HCT116 (cell line): ENCODE data around the gene PBX3. TPM values are rescaled to one million over a fixed set of nuclear protein-coding genes. Genes with fewer than 3 reads are reported as not detected.

ENCODE experiments used
- ATAC-seq: fragments of 200-7000 bp; cut with Tn5 transposase; 2 replicates; pipeline ENCODE4 v1.9.1; 2020; ENCODE audit warnings: mild to moderate bottlenecking, moderate library complexity
- BruUV-seq: library from RNA; stranded (reverse); fragments of 400-500 nt; replicated peaks from 2 replicates; lab custom pipeline; 2021; lab: Mats Ljungman, UMichigan
- CTCF ChIA-PET: fragments of 300-600 bp; sonication (Branson Sonifier 250); formaldehyde crosslinking; loops from one replicate; lab custom pipeline; 2021; ENCODE audit warnings: antibody characterized with exemption; lab: Charles Lee
- POLR2A ChIA-PET: fragments of 300-600, 350-600 bp; sonication (Branson Sonifier 250); formaldehyde crosslinking; loops from one replicate; lab custom pipeline; 2021; ENCODE audit warnings: antibody characterized with exemption; lab: Charles Lee
- RAD21 ChIA-PET, 2 experiments: fragments of 300-600 bp; sonication (Branson Sonifier 250); formaldehyde crosslinking; loops; one replicate each; lab custom pipeline; 2023; ENCODE audit warnings: low total read pairs in 2 of 2; ENCODE audit not compliant: uncharacterized antibody in 2 of 2, unreplicated experiment in 2 of 2, low non-redundant PET in 1 of 2; lab: Charles Lee
- DNase-seq: peaks from one replicate; pipeline ENCODE4 v3.0.0-alpha.2; 2010; ENCODE audit warnings: low read depth, low spot score
- H2AFZ ChIP-seq: fragments of 200-600 bp; shearing (Covaris generic), sonication (generic); 2 replicates; pipeline ENCODE4 v1.6.1; 2017; ENCODE audit warnings: low read depth, mixed run types, mixed read lengths, antibody characterized with exemption, low read length; ENCODE audit not compliant: poor library complexity, severe bottlenecking
- H3K27ac ChIP-seq: 2 replicates; pipeline ENCODE4 v1.5.1; 2012; ENCODE audit warnings: low read depth, low read length
- H3K27me3 ChIP-seq: fragments of 200-600 bp; sonication (generic); 2 replicates; pipeline ENCODE4 v1.6.1; 2016; ENCODE audit warnings: mixed run types, low read length, mixed read lengths; ENCODE audit not compliant: insufficient read depth
- H3K36me3 ChIP-seq, 2 experiments: fragments of 200-500 bp in 1 of 2; fragments of 200-600 bp in 1 of 2; sonication (Bioruptor generic) in 1 of 2; sonication (generic) in 1 of 2; 2 replicates each; pipeline versions ENCODE4 v1.5.1 to v1.6.1; 2014 to 2016; ENCODE audit warnings: low read length in 2 of 2, inconsistent platforms in 1 of 2, mixed read lengths in 1 of 2, mixed run types in 1 of 2; ENCODE audit not compliant: insufficient read depth in 2 of 2, control insufficient read depth in 1 of 2
- H3K4me1 ChIP-seq, 2 experiments: fragments of 200-600 bp in 1 of 2; sonication (generic) in 1 of 2; 2 replicates each; pipeline versions ENCODE4 v1.5.1 to v1.6.1; 2012 to 2017; ENCODE audit warnings: low read length in 2 of 2, inconsistent platforms in 1 of 2, mild to moderate bottlenecking in 1 of 2, mixed read lengths in 1 of 2, mixed run types in 1 of 2, moderate library complexity in 1 of 2; ENCODE audit not compliant: insufficient read depth in 2 of 2, control insufficient read depth in 1 of 2
- H3K4me2 ChIP-seq: fragments of 200-600 bp; sonication (generic); 2 replicates; pipeline ENCODE4 v1.6.1; 2017; ENCODE audit warnings: mixed run types, low read length, mixed read lengths
- H3K4me3 ChIP-seq, 2 experiments: fragments of 200-600 bp in 1 of 2; sonication (generic) in 1 of 2; replicated peaks in 1 of 2; 2 replicates each; pipeline ENCODE4 v1.5.1; 2011 to 2016; ENCODE audit warnings: low read length in 2 of 2, control low read depth in 1 of 2, low read depth in 1 of 2, mild to moderate bottlenecking in 1 of 2, mixed read lengths in 1 of 2, mixed run types in 1 of 2
- H3K79me2 ChIP-seq: fragments of 200-600 bp; sonication (generic); 2 replicates; pipeline ENCODE4 v1.6.1; 2017; ENCODE audit warnings: mild to moderate bottlenecking, mixed run types, low read length, moderate library complexity, mixed read lengths; ENCODE audit not compliant: insufficient read depth
- H3K9ac ChIP-seq: fragments of 200-600 bp; sonication (generic); 2 replicates; pipeline ENCODE4 v1.6.1; 2016; ENCODE audit warnings: low read length, mixed read lengths
- H3K9me2 ChIP-seq: fragments of 200-600 bp; sonication (generic), shearing (Covaris generic); 2 replicates; pipeline ENCODE4 v1.6.1; 2017; ENCODE audit warnings: mixed run types, mild to moderate bottlenecking, moderate library complexity; ENCODE audit not compliant: insufficient read depth
- H3K9me3 ChIP-seq, 2 experiments: fragments of 200-500 bp in 1 of 2; fragments of 200-600 bp in 1 of 2; sonication (Bioruptor generic) in 1 of 2; sonication (generic) in 1 of 2; 2 replicates each; pipeline ENCODE4 v1.6.1; 2014 to 2017; ENCODE audit warnings: low read length in 2 of 2, mixed read lengths in 2 of 2, inconsistent platforms in 1 of 2, low read depth in 1 of 2, mild to moderate bottlenecking in 1 of 2, mixed run types in 1 of 2, moderate library complexity in 1 of 2; ENCODE audit not compliant: control insufficient read depth in 1 of 2, insufficient read depth in 1 of 2
- H4K20me1 ChIP-seq: fragments of 200-600 bp; sonication (generic), shearing (Covaris generic); 2 replicates; pipeline ENCODE4 v1.6.1; 2017; ENCODE audit warnings: mixed run types, mild to moderate bottlenecking, moderate library complexity; ENCODE audit not compliant: insufficient read depth
- CEBPB ChIP-seq: IDR thresholded peaks from 2 replicates; pipeline ENCODE4 v1.6.1; 2012; ENCODE audit warnings: low read depth
- SP1 ChIP-seq: IDR thresholded peaks from 2 replicates; pipeline ENCODE4 v1.6.1; 2012; ENCODE audit warnings: low read depth
- intact Hi-C: fragments of 100-400 bp; cut with micrococcal nuclease; formaldehyde crosslinking; loops from 2 replicates; pipeline ENCODE4 v1.10.0; 2022
- total RNA-seq: library from RNA; stranded (reverse); gene quantifications from one replicate; pipeline ENCODE4 v1.2.1, GENCODE V29; 2021; ENCODE audit not compliant: unreplicated experiment
- TF ChIP-seq, protein P1 (sequence below), 3 experiments: fragments of 200-600 bp in 1 of 3; sonication (generic) in 1 of 3; IDR thresholded peaks in 2 of 3; conservative IDR thresholded peaks in 1 of 3; 2 replicates each; pipeline ENCODE4 v1.5.1; 2012 to 2017; ENCODE audit warnings: low read depth in 2 of 3, low read length in 2 of 3, antibody characterized with exemption in 1 of 3, borderline replicate concordance in 1 of 3, control low read depth in 1 of 3, mild to moderate bottlenecking in 1 of 3, mixed read lengths in 1 of 3, mixed run types in 1 of 3, moderate library complexity in 1 of 3; ENCODE audit not compliant: insufficient read depth in 1 of 3

The PBX3 gene
- total RNA-seq, 1 experiment from 2014 or later, result 13.5 TPM

DNA sequence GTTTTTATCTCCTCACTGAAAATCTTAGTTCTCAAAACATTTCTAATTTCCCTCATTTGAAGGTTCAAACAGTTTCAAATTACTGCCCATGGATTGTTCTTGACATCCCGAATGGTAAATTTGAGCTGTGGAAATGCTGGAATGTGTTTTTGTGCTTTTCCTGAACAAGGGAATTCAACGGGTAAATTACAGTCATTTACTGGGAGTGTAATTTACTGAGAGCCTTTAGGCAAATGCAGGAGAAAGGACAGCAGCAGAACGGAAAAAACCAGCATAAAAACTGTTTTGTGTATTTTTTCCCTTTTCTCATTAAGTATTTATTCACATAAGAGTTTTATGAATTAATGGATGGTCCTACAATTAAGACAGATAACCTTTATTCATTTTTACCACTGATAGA, 139.2 kb downstream of the PBX3 start:
- TF ChIP-seq SP1, result no peak
- TF ChIP-seq, protein P1, sequence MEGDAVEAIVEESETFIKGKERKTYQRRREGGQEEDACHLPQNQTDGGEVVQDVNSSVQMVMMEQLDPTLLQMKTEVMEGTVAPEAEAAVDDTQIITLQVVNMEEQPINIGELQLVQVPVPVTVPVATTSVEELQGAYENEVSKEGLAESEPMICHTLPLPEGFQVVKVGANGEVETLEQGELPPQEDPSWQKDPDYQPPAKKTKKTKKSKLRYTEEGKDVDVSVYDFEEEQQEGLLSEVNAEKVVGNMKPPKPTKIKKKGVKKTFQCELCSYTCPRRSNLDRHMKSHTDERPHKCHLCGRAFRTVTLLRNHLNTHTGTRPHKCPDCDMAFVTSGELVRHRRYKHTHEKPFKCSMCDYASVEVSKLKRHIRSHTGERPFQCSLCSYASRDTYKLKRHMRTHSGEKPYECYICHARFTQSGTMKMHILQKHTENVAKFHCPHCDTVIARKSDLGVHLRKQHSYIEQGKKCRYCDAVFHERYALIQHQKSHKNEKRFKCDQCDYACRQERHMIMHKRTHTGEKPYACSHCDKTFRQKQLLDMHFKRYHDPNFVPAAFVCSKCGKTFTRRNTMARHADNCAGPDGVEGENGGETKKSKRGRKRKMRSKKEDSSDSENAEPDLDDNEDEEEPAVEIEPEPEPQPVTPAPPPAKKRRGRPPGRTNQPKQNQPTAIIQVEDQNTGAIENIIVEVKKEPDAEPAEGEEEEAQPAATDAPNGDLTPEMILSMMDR (IDR thresholded peaks at IDR 0.05 in 2 of 3, conservative IDR thresholded peaks at IDR 0.05 in 1 of 3; ENCODE audit: borderline replicate concordance in 1 of 3, insufficient read depth in 1 of 3, low read depth in 2 of 3, low read length in 2 of 3), result no peak
- intact Hi-C loops, result no loop called here
- no peak overlapping the region for H3K4me3 ChIP-seq
- H3K4me1 ChIP-seq, result peaks cover 0 to 3% of the 10 kb centered on the region in 2 experiments; a peak in 1 of 4 replicates
- BruUV-seq, result no TSS peak
- no peak overlapping the region for H2AFZ ChIP-seq
- H3K9ac ChIP-seq, result no peak overlapping the region
- POLR2A ChIA-PET, result no interaction called here
- H3K36me3 ChIP-seq, result no peaks in the 10 kb centered on the region
- H3K9me2 ChIP-seq, result no peaks in the 10 kb centered on the region
- no peaks in the 10 kb centered on the region for H3K27me3 ChIP-seq
- H3K27ac ChIP-seq, result no peak overlapping the region
- DNase-seq (no peak), ATAC-seq (no peak)
- no peaks in the 10 kb centered on the region for H4K20me1 ChIP-seq
- H3K79me2 ChIP-seq, result no peaks in the 10 kb centered on the region
- no peak overlapping the region for H3K4me2 ChIP-seq
- CTCF ChIA-PET, result no interaction called here
- H3K9me3 ChIP-seq, result no peaks in the 10 kb centered on the region
- RAD21 ChIA-PET, result no interaction called here

DNA sequence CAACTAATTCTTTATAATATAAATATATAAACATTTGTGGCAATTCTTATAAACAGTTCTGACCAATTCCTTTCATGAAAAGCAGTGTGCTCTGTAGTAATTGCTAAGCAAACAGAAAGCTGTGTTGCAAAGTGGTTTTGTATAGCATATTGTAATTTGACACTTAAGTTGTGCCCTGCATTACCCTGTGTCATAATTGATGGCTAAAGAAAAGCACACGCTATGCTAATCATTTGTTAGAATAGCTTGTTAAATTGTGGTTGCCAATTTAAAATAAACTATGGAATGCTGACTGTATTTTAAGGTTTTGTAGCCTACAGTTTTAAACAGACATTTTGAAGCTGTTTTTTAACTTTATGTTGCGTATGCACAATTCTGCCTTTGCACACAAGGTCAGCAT, 140.0 kb downstream of the PBX3 start:
- TF ChIP-seq CEBPB (no peak), SP1 (no peak)
- H3K4me3 ChIP-seq, result no peak overlapping the region
- H3K9me3 ChIP-seq, result no peaks in the 10 kb centered on the region
- H3K4me1 ChIP-seq, result peaks cover 0 to 3% of the 10 kb centered on the region in 2 experiments; a peak in 1 of 4 replicates
- no peak overlapping the region for H3K9ac ChIP-seq
- BruUV-seq, result no TSS peak
- no peaks in the 10 kb centered on the region for H4K20me1 ChIP-seq
- H3K27me3 ChIP-seq, result no peaks in the 10 kb centered on the region
- POLR2A ChIA-PET, result no interaction called here
- H3K79me2 ChIP-seq, result no peaks in the 10 kb centered on the region
- H3K4me2 ChIP-seq, result no peak overlapping the region
- H3K9me2 ChIP-seq, result no peaks in the 10 kb centered on the region
- intact Hi-C loops, result no loop called here
- H3K27ac ChIP-seq, result no peak overlapping the region
- DNase-seq (no peak), ATAC-seq (no peak)
- RAD21 ChIA-PET, result no interaction called here
- no peaks in the 10 kb centered on the region for H3K36me3 ChIP-seq
- H2AFZ ChIP-seq, result no peak overlapping the region
- CTCF ChIA-PET, result no interaction called here
